H7 (cell line): ENCODE data around the gene SAP30L. TPM values are rescaled to one million over a fixed set of nuclear protein-coding genes. Genes with fewer than 3 reads are reported as not detected.

Experiments
- DNase-seq: peaks from one replicate; pipeline ENCODE4 v3.0.0; 2012
- H3K27me3 ChIP-seq: 2 replicates; pipeline ENCODE4 v1.6.0; 2011; ENCODE audit warnings: mild to moderate bottlenecking, low read length; ENCODE audit not compliant: control insufficient read depth, insufficient read depth
- H3K36me3 ChIP-seq: replicated peaks from 2 replicates; pipeline ENCODE4 v1.5.1; 2011; ENCODE audit warnings: low read length; ENCODE audit not compliant: control insufficient read depth, insufficient read depth
- H3K4me3 ChIP-seq: 2 replicates; pipeline ENCODE4 v1.5.1; 2011; ENCODE audit warnings: low read depth, mild to moderate bottlenecking, control low read depth, low read length, moderate library complexity; ENCODE audit not compliant: insufficient read depth
- total RNA-seq: library from RNA; depleted of rRNA; stranded (reverse); fragments of >200 nt; shearing (Covaris generic); gene quantifications from 2 replicates; pipeline ENCODE4 v1.2.3, GENCODE V29; 2014

SAP30L gene
- total RNA-seq, 1 experiment from 2014 or later: 14.3 TPM

DNA sequence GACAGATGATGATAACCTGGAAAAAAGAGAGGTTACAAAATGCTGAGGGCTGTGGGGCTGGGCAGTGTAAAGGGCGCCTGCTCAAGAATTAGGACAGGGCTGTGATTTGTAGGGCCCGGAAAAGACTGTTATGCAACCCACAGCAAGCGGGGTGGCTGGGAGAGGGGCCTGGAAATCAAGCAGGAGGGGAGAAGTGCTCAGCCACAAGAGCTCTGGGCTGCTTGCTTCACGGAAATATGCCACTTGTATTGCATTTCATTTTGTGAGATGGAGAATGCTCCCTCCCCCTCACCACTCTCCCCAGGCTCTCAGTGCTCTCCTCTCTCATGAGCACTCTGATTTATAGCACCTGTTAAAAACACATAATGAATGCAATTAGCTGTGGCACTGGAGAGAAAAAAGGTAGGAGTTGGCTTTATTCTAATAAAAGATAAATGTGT is 40.6 kb downstream of the SAP30L start:
- H3K36me3 ChIP-seq: no peaks in the 10 kb centered on the region
- H3K27me3 ChIP-seq: peaks cover 68% of the 10 kb centered on the region
- DNase-seq: peak; percentile 67
- H3K4me3 ChIP-seq: no peak overlapping the region

DNA sequence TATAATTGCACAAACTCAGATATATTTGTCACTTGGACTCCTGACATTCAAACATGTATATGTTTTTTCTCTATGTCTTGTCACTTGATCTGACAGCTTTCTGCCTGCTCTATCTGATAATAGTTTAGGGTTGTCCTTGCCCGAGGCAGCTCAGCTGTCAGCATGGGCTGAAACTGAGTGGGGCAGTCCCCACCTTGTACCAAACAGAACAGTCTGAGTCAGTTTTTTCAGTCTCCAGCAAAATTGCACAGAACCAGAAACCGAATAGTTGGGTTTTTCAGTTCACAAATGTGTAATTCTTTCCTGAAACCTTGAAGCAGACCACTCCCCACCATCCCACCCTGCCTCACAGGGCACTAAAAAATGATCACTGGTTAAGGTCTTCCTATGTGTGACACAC is 41.7 kb downstream of the SAP30L start:
- peaks cover 60% of the 10 kb centered on the region for H3K27me3 ChIP-seq

DNA sequence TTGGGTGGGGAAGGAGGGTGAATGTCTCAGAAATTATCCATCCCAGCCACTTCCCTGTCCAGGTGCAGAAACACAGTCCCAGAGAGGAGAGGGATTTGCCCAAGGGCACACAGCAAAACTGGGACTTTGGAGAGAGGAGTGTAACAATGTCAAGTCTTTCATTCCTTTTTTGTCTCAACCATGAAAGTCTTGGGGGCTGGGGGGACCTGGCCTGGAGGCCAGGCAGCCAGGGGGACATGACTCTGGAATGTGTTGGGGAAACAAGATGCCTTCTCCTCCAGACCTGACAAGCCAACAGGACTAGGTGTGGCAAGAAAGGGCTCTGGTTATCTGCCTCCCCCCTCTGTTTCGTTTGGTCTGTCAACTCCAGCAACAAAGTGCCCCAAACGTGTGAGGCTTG is 46.1 kb downstream of the SAP30L start:
- H3K27me3 ChIP-seq: peaks cover 16% of the 10 kb centered on the region
- DNase-seq: peak; percentile 3
- no peak overlapping the region for H3K4me3 ChIP-seq
- no peaks in the 10 kb centered on the region for H3K36me3 ChIP-seq

More for the DNA sequence above, 41.7 kb downstream of the SAP30L start:
- Histone ChIP-seq H3K36me3 (no peaks in the 10 kb centered on the region), H3K4me3 (no peak overlapping the region)
- no peak for DNase-seq

DNA sequence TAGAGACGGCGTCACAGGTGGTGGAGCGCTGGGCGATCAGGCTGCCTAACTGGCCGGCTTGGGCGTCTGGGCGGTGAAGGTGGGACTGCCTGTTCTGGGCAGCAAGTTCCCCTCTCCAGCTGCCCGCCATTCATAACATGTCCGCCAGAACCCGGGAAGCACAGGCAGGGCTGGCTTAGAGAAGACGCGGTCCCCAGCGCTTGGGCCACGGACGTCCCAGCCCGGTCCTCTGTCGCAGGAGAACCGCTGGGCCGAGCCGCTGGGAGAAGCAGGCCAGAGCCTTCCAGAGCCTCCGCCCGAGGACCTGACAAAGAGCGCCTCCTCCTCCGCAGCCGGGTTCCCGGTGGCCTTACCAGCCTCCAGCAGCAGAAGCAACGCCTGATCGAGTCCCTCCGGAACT is 47.5 kb downstream of the SAP30L start:
- peak; percentile 69 for DNase-seq
- no peak overlapping the region; the same call in 1 of the 2 replicates for H3K4me3 ChIP-seq
- peaks cover 6% of the 10 kb centered on the region; the same call in 1 of the 2 replicates for H3K27me3 ChIP-seq
- no peaks in the 10 kb centered on the region for H3K36me3 ChIP-seq

DNA sequence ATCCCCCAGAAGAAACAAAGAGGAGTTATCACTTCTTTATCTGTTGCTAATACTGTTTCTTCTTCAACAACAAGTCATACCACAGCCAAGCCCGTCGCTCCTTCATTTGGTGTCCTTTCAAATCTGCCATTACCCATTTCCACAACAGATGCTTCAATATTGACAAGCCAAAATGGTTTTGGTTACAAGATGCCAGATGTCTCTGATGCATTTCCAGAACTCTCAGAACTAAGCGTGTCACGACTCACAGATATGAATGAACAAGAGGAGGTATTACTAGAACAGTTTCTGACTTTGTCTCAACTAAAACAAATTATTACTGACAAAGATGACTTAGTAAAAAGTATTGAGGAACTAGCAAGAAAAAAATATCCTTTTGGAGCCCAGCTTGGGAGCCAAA is 48.2 kb downstream of the SAP30L start:
- Histone ChIP-seq H3K4me3 (no peak overlapping the region), H3K27me3 (peaks cover 3% of the 10 kb centered on the region; the same call in 1 of the 2 replicates)
- DNase-seq: no peak

DNA sequence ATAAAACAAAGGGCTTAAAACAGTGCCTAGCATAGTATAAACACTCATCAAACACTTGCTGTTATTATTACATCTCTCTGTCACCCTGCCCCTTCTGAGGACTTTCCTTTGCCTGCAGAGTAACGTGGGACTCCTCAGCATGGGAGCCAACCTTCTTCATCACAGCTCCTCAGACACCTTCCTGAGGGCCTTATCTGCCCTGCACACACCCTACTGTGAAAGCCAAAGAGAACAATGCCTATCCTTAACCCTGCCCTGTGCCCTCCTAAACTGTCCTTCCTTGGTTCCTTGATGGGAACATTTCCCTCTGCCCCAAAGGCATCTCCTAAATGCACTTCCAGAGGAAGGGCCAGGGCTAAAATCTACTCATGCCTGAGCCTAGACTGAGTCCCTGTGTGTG is 52.8 kb downstream of the SAP30L start:
- Histone ChIP-seq H3K27me3 (no peaks in the 10 kb centered on the region; the same call in 1 of the 2 replicates), H3K4me3 (no peak overlapping the region), H3K36me3 (no peaks in the 10 kb centered on the region)
- DNase-seq: peak; percentile 4

More for the DNA sequence above, 48.2 kb downstream of the SAP30L start:
- H3K36me3 ChIP-seq: no peaks in the 10 kb centered on the region

DNA sequence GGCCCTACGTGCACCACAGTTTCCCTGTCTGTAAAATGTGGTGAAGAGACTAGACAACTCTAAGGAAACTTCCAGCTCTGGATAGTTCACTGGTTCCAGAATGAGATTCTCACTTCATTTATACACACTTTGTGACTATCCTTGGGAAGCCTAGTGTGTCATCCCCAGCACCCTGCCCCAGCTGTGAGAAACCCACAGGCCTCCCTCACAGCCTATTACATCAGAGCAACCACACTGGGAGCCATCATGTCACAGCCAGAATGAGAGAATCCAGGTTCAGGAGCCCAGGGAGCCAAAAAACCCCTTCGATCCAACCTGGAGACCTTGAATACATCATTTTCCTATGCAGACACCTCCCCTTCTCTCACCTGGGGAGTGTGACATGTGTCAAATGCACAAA is 53.2 kb downstream of the SAP30L start:
- no peak for DNase-seq
- Histone ChIP-seq H3K27me3 (no peaks in the 10 kb centered on the region; the same call in 1 of the 2 replicates), H3K4me3 (no peak overlapping the region), H3K36me3 (no peaks in the 10 kb centered on the region)

DNA sequence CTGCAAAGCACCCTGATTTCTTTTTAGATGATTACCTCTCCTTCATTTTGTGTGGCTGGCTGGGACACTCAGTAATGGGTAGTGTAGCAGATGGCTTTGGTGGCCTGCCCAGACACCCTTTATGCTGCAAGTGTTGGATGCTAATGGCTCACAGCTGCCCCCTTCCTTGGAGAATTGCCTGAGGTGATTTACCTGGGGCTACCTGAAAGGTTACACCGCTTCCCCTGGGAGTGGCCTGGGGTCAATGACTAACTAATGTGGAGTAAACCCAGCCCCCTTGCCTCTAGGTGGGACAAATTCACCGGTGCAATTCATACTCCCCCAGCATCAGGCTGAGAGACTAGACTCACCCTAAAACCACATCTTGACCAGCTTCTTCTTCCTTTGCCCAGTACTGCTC is 55.8 kb downstream of the SAP30L start:
- Histone ChIP-seq H3K27me3 (no peaks in the 10 kb centered on the region), H3K36me3 (no peaks in the 10 kb centered on the region), H3K4me3 (no peak overlapping the region)
- peak; percentile 67 for DNase-seq

DNA sequence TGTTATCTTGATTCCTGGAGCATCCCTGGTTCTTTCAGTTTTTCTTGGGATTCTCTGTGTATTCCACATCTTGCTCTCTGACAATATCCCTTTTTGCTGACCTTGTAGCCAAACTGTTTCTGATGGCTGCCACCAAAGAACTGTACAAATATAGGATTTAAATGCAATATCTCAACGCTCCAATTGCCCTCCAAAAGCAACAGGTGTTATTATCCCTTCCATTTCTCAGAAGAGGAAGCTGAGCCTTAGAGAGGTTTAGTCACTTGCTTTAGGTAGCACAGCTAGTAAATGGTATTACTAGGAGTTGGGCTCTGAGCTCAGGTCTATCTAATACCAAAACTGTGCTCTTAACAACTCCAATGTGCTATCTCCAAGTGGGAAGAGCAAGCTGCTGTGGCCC is 56.4 kb downstream of the SAP30L start:
- no peak for DNase-seq
- Histone ChIP-seq H3K36me3 (no peaks in the 10 kb centered on the region), H3K27me3 (no peaks in the 10 kb centered on the region), H3K4me3 (no peak overlapping the region)

DNA sequence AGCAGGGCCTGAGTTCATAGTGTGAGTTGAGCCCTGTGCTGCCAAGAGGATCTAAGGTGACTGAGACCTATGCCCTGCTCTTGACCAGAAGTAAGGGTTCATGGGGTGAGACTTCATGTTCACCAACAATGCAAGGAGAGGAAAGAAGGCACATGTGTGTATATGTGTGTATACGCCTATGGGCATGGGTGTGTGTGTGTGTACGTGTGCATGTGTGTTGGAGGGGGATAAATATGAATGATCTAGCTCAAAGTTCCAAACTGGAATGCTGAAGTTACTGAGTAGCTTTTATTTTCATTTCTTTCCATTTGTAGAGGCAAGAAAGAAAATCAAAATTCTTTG is 57.9 kb downstream of the SAP30L start:
- no peak for DNase-seq
- Histone ChIP-seq H3K27me3 (no peaks in the 10 kb centered on the region), H3K4me3 (no peak overlapping the region), H3K36me3 (no peaks in the 10 kb centered on the region)

DNA sequence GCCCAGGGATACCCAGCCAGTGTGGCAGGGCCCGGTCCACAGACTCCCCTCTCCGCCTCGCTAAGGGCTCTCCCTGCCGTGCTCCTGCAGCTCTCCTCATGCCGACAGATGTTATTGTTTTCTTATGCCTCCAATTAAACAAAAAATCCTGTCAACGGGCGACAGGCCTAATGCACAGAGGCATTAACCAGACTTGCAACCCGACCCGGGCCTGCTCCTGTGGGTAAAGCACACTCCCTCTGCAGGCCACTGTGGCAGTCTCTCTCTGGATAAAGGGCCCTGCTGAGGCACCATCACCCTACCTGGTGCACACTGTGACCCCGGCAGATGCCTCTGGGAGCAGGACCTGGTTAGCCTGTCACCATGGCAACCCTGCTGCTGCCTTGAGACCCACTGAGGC is 59.8 kb downstream of the SAP30L start:
- H3K27me3 ChIP-seq: peaks cover 2% of the 10 kb centered on the region; the same call in 1 of the 2 replicates
- peak; percentile 70 for DNase-seq
- no peak overlapping the region for H3K4me3 ChIP-seq
- H3K36me3 ChIP-seq: no peaks in the 10 kb centered on the region

DNA sequence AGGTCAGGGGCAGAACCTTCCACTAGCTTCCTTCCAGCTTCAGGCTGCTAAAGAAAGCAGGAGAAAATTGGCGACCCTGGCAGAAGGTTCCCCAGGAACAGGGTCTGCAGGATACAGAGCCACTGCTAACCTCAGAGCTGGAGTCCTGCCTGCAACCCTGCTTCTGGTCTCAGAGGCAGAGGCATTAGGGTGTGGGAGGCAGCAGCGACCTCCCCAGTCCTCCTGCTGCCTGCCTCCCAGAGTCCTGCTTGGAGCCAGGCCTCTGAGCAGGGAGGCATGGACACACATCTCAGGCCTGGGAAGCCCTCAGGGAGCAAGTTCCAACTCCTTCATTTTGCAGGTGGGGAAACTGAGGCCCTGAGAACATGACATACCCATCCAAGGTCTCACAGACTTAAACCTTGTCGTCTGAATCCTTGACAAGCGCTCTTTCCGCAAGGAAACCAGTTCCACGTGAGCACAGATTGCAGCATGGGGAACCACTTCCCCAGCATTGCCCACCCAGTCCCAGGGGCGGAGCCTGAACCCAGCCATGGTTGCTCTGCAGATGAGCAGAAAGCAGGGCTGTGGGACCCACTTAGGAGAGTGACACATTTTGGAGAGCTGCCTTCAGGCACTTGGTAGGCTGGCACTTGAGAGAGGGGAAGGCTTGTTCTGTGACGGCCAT is 60.4 kb downstream of the SAP30L start:
- Histone ChIP-seq H3K4me3 (no peak overlapping the region), H3K36me3 (no peaks in the 10 kb centered on the region), H3K27me3 (peaks cover 2% of the 10 kb centered on the region; the same call in 1 of the 2 replicates)
- DNase-seq: peak; percentile 7

DNA sequence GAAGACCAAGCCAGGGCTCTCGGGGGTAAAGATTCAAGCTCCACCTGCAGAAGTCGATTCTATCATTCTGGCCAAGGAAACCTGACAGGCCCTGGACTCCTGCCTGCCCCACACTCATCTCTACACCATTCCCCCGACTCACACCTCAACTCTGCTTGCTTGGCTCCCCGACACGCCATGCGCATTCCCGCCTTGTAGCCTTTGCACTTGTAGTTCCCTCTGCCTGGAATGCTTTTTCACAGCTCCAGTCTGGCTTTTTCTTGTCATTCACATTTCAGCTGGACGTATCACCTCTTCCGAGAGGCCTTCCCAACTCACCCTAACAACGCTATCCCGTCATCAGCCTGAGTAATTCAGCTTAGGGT is 60.9 kb downstream of the SAP30L start:
- peaks cover 2% of the 10 kb centered on the region; the same call in 1 of the 2 replicates for H3K27me3 ChIP-seq
- H3K36me3 ChIP-seq: no peaks in the 10 kb centered on the region
- H3K4me3 ChIP-seq: no peak overlapping the region
- peak; percentile 3 for DNase-seq

DNA sequence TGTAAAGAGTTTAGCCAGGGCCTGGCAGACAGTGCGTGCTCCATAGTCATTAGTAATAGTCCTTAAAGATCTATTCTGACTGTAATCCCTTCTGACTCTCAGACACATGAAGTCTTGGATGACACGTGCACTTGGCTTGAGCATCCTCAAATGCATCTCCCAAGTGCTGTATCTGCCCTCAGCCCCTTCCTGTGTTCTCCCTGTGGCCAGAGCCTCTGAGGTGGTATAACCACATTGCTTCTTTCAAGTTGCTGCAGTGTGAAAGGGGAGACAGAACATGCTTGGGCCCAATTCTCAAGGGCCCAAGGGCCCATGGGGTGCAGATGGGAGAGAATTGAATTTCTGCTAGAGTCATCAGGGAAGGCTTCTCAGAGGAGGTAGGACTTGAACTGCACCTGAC is 62.3 kb downstream of the SAP30L start:
- DNase-seq: no peak
- Histone ChIP-seq H3K4me3 (no peak overlapping the region), H3K27me3 (peaks cover 2% of the 10 kb centered on the region; the same call in 1 of the 2 replicates), H3K36me3 (no peaks in the 10 kb centered on the region)

DNA sequence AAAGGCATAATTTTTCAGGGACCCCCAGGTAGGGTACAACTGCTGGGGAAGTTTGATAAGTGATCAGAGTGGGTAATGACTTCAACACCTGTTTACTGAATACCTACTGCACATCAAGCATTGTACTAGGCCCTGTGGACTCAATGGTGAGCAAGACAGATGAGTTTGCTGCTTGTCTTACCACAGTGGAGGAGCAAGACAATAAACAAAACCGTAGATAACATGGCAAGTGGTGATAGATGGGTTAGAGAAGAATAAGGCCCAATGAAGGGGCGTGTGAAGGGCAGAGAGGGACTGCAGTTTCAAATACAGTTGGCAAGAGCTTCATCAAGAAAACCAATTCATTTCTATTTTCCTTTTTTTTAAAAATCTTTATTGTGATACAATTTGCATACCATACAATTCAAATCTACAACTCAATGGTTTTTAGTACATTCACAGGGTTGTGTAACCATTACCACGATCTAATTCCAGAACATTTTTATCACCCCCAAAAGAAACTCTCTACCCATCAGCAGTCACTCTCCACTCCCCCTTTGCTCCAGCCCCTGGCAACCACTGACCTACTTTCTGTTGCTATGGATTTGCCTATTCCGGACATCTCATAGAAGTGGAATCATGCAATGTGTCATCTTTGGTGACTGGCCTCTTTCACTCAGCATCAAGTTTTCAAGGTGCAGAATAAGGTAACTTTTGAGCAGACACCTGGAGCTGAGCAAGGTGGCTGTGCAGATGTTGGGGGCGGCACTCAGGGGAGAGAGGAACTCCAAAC is 64.2 kb downstream of the SAP30L start:
- H3K36me3 ChIP-seq: no peaks in the 10 kb centered on the region
- H3K4me3 ChIP-seq: no peak overlapping the region
- peaks cover 2% of the 10 kb centered on the region; the same call in 1 of the 2 replicates for H3K27me3 ChIP-seq
- no peak for DNase-seq
